Upper lobe of right lung (tissue), 1 donor: ENCODE measurements around the gene CLMN. TPM values are rescaled to one million over a fixed set of nuclear protein-coding genes. Genes with fewer than 3 reads are reported as not detected.

Experiments
- ATAC-seq: fragments of 200-7000 bp; cut with Tn5 transposase; one replicate; pipeline ENCODE4 v1.9.1; 2020; ENCODE audit warnings: mild to moderate bottlenecking, moderate library complexity
- DNase-seq: peaks from one replicate; pipeline ENCODE4 v3.0.0-alpha.2; 2020
- H3K27ac ChIP-seq: fragments of 200-600 bp; one replicate; pipeline ENCODE4 v1.8.0; 2022
- H3K27me3 ChIP-seq: fragments of 200-600 bp; one replicate; pipeline ENCODE4 v1.8.0; 2022; ENCODE audit warnings: mild to moderate bottlenecking
- H3K36me3 ChIP-seq: fragments of 200-600 bp; one replicate; pipeline ENCODE4 v1.8.0; 2022
- H3K4me1 ChIP-seq: fragments of 200-600 bp; one replicate; pipeline ENCODE4 v1.8.0; 2022
- H3K4me3 ChIP-seq: fragments of 200-600 bp; one replicate; pipeline ENCODE4 v1.8.0; 2022; ENCODE audit warnings: mild to moderate bottlenecking
- H3K9me3 ChIP-seq: fragments of 200-600 bp; one replicate; pipeline ENCODE4 v1.8.0; 2022
- CTCF ChIP-seq: fragments of 200-600 bp; IDR thresholded peaks from one replicate; pipeline ENCODE4 v1.8.0; 2022; ENCODE audit warnings: antibody characterized with exemption
- intact Hi-C: fragments of 100-400 bp; cut with DNase I; formaldehyde crosslinking; loops from one replicate; pipeline ENCODE4 v1.11.0; 2022
- total RNA-seq: library from RNA; stranded (reverse); fragmentation: NEBNext Ultra II Directional; extraction: Animal tissue kit (Norgen Biotek cat#: 25700); gene quantifications from one replicate; pipeline ENCODE4 v1.2.1, GENCODE V29; 2021
- donor health status: DM: no; HTN: yes; CAD: no; lungs with severe emphysema.

CLMN gene
- total RNA-seq, 1 donor from 2014 or later = 19.3 TPM

- no peak for ATAC-seq
- no peak for DNase-seq
- intact Hi-C loops = no loop called here
- no peaks in the 10 kb centered on the region for H3K9me3 ChIP-seq
- no peaks in the 10 kb centered on the region for H3K4me1 ChIP-seq
- no peaks in the 10 kb centered on the region for H3K36me3 ChIP-seq
- TF ChIP-seq CTCF = no peak
- H3K4me3 ChIP-seq = no peak overlapping the region
- H3K27ac ChIP-seq = no peak overlapping the region
- no peaks in the 10 kb centered on the region for H3K27me3 ChIP-seq
These were observed 82.4 kb downstream of the CLMN start for GRCh38 chr14:95237121-95237957.

DNA sequence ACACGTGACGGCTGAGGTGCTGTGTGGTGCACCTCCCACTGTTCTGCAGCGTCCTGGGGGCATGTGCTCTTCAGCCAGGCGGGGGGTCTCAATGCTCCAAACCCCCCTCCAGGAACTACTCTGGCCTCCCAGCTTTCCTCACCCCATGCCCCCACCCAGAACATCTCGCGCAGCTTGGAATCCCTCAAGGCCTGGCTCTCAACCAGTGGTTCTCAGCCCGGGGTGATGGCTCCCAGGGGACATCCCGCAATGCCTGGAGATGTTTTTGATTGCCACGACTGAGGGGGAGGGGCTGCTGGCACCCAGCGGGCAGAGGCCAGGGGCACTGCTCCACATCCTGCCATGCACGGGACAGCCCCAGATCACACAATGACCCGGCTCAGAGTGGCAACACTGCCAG is 83.5 kb downstream of the CLMN start:
- intact Hi-C loops = no loop called here
- Histone ChIP-seq H3K9me3 (no peaks in the 10 kb centered on the region), H3K27ac (no peak overlapping the region), H3K27me3 (no peaks in the 10 kb centered on the region), H3K4me3 (no peak overlapping the region), H3K36me3 (no peaks in the 10 kb centered on the region), H3K4me1 (no peaks in the 10 kb centered on the region)
- DNase-seq (no peak), ATAC-seq (no peak)
- no peak for TF ChIP-seq CTCF

GRCh38 chr14:95235767-95236166 is 83.9 kb downstream of the CLMN start:
- no peaks in the 10 kb centered on the region for H3K27me3 ChIP-seq
- no peaks in the 10 kb centered on the region for H3K36me3 ChIP-seq
- H3K4me1 ChIP-seq = no peaks in the 10 kb centered on the region
- no peak for DNase-seq
- no peak overlapping the region for H3K27ac ChIP-seq
- H3K4me3 ChIP-seq = no peak overlapping the region
- no peak for TF ChIP-seq CTCF
- ATAC-seq = no peak
- H3K9me3 ChIP-seq = no peaks in the 10 kb centered on the region
- intact Hi-C loops = no loop called here

DNA sequence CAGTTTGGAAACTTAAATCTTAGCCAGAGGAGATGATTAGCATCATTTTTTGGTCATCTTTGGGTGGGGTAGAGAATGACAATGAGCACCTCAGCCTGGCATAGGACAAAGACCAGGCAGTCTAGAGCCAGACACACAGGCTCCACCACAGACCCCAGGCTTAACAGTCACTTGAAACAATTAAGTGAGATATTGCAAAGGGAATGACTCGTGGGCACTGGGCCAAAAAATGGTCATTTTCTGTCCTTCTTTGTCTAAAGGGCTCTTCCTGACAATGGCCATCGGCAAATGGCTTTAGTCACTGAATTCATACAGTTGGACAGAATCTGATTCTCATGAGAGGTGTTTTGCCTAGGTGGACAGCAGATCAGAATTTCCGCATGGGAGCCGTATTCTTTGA is 84.4 kb downstream of the CLMN start:
- Histone ChIP-seq H3K36me3 (no peaks in the 10 kb centered on the region), H3K9me3 (no peaks in the 10 kb centered on the region), H3K27me3 (no peaks in the 10 kb centered on the region), H3K4me1 (no peaks in the 10 kb centered on the region), H3K4me3 (no peak overlapping the region), H3K27ac (no peak overlapping the region)
- intact Hi-C loops = no loop called here
- DNase-seq (no peak), ATAC-seq (no peak)
- TF ChIP-seq CTCF = no peak

DNA sequence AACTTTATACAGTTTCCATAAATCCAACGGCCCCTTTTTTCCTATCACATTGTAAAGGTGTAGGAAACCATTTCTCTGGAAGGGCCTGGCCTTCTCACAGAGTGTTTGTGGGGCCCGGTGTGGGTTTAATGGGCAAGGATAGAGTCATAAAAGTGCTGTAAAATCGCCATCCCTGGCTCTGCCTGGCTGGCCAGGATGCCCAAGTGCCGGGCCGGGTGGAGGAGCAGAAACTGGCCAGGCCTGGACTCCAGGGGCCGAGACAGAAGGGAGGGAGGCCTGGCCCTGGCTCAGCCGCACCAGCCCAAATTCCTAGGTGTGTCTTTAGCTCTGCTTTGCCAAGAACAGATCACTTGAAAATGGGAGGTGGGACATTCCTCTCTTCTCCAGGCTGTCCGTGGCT is 85.3 kb downstream of the CLMN start:
- Histone ChIP-seq H3K4me1 (no peaks in the 10 kb centered on the region), H3K4me3 (no peak overlapping the region), H3K9me3 (no peaks in the 10 kb centered on the region), H3K36me3 (no peaks in the 10 kb centered on the region), H3K27ac (peak overlapping the region; percentile 47), H3K27me3 (no peaks in the 10 kb centered on the region)
- intact Hi-C loops = no loop called here
- DNase-seq = no peak
- no peak for TF ChIP-seq CTCF
- peak; percentile 82 for ATAC-seq
